ENCODE data around the gene DSCAML1.

Gene DSCAML1

GRCh38 chr11:117410861-117411710, 385.9 kb downstream of the DSCAML1 start:
- no peaks in the 10 kb centered on the region for H3K9me3 ChIP-seq (ENCODE audit: insufficient read depth, low read depth, low read length)
- no peak overlapping the region for H4K12ac ChIP-seq (ENCODE audit: low read depth, low read length)
- no peak overlapping the region for H3K18ac ChIP-seq (ENCODE audit: low read length)
- no peak overlapping the region for H4K91ac ChIP-seq (ENCODE audit: low read depth, low read length)
- no peak overlapping the region for H3K4ac ChIP-seq (ENCODE audit: low read depth, low read length)
- no peak overlapping the region for H2AFZ ChIP-seq (ENCODE audit: insufficient read depth, low read length, poor library complexity)
- H2AK5ac ChIP-seq (ENCODE audit: low read length): no peak overlapping the region
- H3K4me3 ChIP-seq (ENCODE audit: low read depth, low read length): no peak overlapping the region
- no peak overlapping the region for H3K27ac ChIP-seq (ENCODE audit: low read depth, low read length)
- no peak for DNase-seq
- H4K8ac ChIP-seq (ENCODE audit: low read depth, low read length): no peak overlapping the region
- WGBS (ENCODE audit: extremely low coverage, insufficient coverage, insufficient read length): no CpG with 5 or more reads among the region's 14 CpGs
- H3K36me3 ChIP-seq (ENCODE audit: control insufficient read depth in 1 of 2, insufficient read depth in 2 of 2, low read length in 2 of 2): peaks cover 13 to 23% of the 10 kb centered on the region in 2 experiments
- H3K9ac ChIP-seq (ENCODE audit: low read length): no peak overlapping the region
- H3K79me1 ChIP-seq (ENCODE audit: low read length): no peaks in the 10 kb centered on the region
- no peak overlapping the region for H2BK120ac ChIP-seq (ENCODE audit: insufficient read depth, low read length, poor library complexity)
- no peak overlapping the region for H2BK5ac ChIP-seq (ENCODE audit: low read depth, low read length, poor library complexity)
- no peak overlapping the region for H2BK12ac ChIP-seq (ENCODE audit: low read length)
- H3K4me1 ChIP-seq (ENCODE audit: control insufficient read depth in 1 of 2, insufficient read depth in 2 of 2, low read length in 2 of 2): peaks cover 4 to 11% of the 10 kb centered on the region in 2 experiments
- H3K27me3 ChIP-seq (ENCODE audit: insufficient read depth, low read length): no peaks in the 10 kb centered on the region
- H3K79me2 ChIP-seq (ENCODE audit: control insufficient read depth, insufficient read depth, low read length, poor library complexity): no peaks in the 10 kb centered on the region
- H3K14ac ChIP-seq (ENCODE audit: low read length): no peak overlapping the region
- H3K23ac ChIP-seq (ENCODE audit: low read length): no peak overlapping the region
- H3K4me2 ChIP-seq (ENCODE audit: low read length): no peak overlapping the region

GRCh38 chr11:117410238-117410637, 386.8 kb downstream of the DSCAML1 start:
- Histone ChIP-seq H4K12ac (ENCODE audit: low read depth, low read length) (no peak overlapping the region), H3K9ac (ENCODE audit: low read length) (no peak overlapping the region), H2AK5ac (ENCODE audit: low read length) (no peak overlapping the region), H3K79me2 (ENCODE audit: control insufficient read depth, insufficient read depth, low read length, poor library complexity) (no peaks in the 10 kb centered on the region), H3K4ac (ENCODE audit: low read depth, low read length) (no peak overlapping the region), H3K36me3 (ENCODE audit: control insufficient read depth in 1 of 2, insufficient read depth in 2 of 2, low read length in 2 of 2) (peaks cover 16 to 23% of the 10 kb centered on the region in 2 experiments), H2BK5ac (ENCODE audit: low read depth, low read length, poor library complexity) (no peak overlapping the region), H3K4me1 (ENCODE audit: control insufficient read depth in 1 of 2, insufficient read depth in 2 of 2, low read length in 2 of 2) (peaks cover 4 to 11% of the 10 kb centered on the region in 2 experiments), H3K23ac (ENCODE audit: low read length) (no peak overlapping the region), H3K9me3 (ENCODE audit: insufficient read depth, low read depth, low read length) (peaks cover 2% of the 10 kb centered on the region), H3K27me3 (ENCODE audit: insufficient read depth, low read length) (no peaks in the 10 kb centered on the region), H2BK120ac (ENCODE audit: insufficient read depth, low read length, poor library complexity) (no peak overlapping the region), H3K4me3 (ENCODE audit: low read depth, low read length) (no peak overlapping the region), H3K27ac (ENCODE audit: low read depth, low read length) (no peak overlapping the region), H2AFZ (ENCODE audit: insufficient read depth, low read length, poor library complexity) (no peak overlapping the region), H3K18ac (ENCODE audit: low read length) (no peak overlapping the region), H4K91ac (ENCODE audit: low read depth, low read length) (no peak overlapping the region), H3K79me1 (ENCODE audit: low read length) (no peaks in the 10 kb centered on the region), H3K4me2 (ENCODE audit: low read length) (no peak overlapping the region), H3K14ac (ENCODE audit: low read length) (no peak overlapping the region), H4K8ac (ENCODE audit: low read depth, low read length) (no peak overlapping the region), H2BK12ac (ENCODE audit: low read length) (no peak overlapping the region)
- DNase-seq: no peak
- no CpG with 5 or more reads among the region's 1 CpG for WGBS (ENCODE audit: extremely low coverage, insufficient coverage, insufficient read length)

- no peak overlapping the region for H3K14ac ChIP-seq (ENCODE audit: low read length)
- H3K79me1 ChIP-seq (ENCODE audit: low read length): no peaks in the 10 kb centered on the region
- peaks cover 22 to 27% of the 10 kb centered on the region in 2 experiments for H3K36me3 ChIP-seq (ENCODE audit: control insufficient read depth in 1 of 2, insufficient read depth in 2 of 2, low read length in 2 of 2)
- no peaks in the 10 kb centered on the region for H3K79me2 ChIP-seq (ENCODE audit: control insufficient read depth, insufficient read depth, low read length, poor library complexity)
- H4K91ac ChIP-seq (ENCODE audit: low read depth, low read length): no peak overlapping the region
- no peaks in the 10 kb centered on the region for H3K27me3 ChIP-seq (ENCODE audit: insufficient read depth, low read length)
- peaks cover 5% of the 10 kb centered on the region for H3K9me3 ChIP-seq (ENCODE audit: insufficient read depth, low read depth, low read length)
- H3K4me1 ChIP-seq (ENCODE audit: control insufficient read depth in 1 of 2, insufficient read depth in 2 of 2, low read length in 2 of 2): peaks cover 4 to 11% of the 10 kb centered on the region in 2 experiments
- no peak overlapping the region for H2AFZ ChIP-seq (ENCODE audit: insufficient read depth, low read length, poor library complexity)
- no peak overlapping the region for H3K27ac ChIP-seq (ENCODE audit: low read depth, low read length)
- H2BK120ac ChIP-seq (ENCODE audit: insufficient read depth, low read length, poor library complexity): no peak overlapping the region
- H3K23ac ChIP-seq (ENCODE audit: low read length): no peak overlapping the region
- no peak overlapping the region for H3K4me3 ChIP-seq (ENCODE audit: low read depth, low read length)
- peak overlapping the region; percentile 36 for H3K9ac ChIP-seq (ENCODE audit: low read length)
- no peak for DNase-seq
- H3K18ac ChIP-seq (ENCODE audit: low read length): no peak overlapping the region
- no peak overlapping the region for H2BK12ac ChIP-seq (ENCODE audit: low read length)
- H3K4me2 ChIP-seq (ENCODE audit: low read length): no peak overlapping the region
- H2BK5ac ChIP-seq (ENCODE audit: low read depth, low read length, poor library complexity): no peak overlapping the region
- no peak overlapping the region for H2AK5ac ChIP-seq (ENCODE audit: low read length)
- H4K12ac ChIP-seq (ENCODE audit: low read depth, low read length): no peak overlapping the region
- no peak overlapping the region for H3K4ac ChIP-seq (ENCODE audit: low read depth, low read length)
- no CpG with 5 or more reads among the region's 12 CpGs for WGBS (ENCODE audit: extremely low coverage, insufficient coverage, insufficient read length)
- no peak overlapping the region for H4K8ac ChIP-seq (ENCODE audit: low read depth, low read length)
Observed at GRCh38 chr11:117409511-117409910, 387.5 kb downstream of the DSCAML1 start.

GRCh38 chr11:117408356-117408755, 388.7 kb downstream of the DSCAML1 start:
- H3K9me3 ChIP-seq (ENCODE audit: insufficient read depth, low read depth, low read length): peaks cover 5% of the 10 kb centered on the region
- H3K14ac ChIP-seq (ENCODE audit: low read length): no peak overlapping the region
- no peak overlapping the region for H3K4ac ChIP-seq (ENCODE audit: low read depth, low read length)
- no peak overlapping the region for H3K4me2 ChIP-seq (ENCODE audit: low read length)
- no peak overlapping the region for H2BK120ac ChIP-seq (ENCODE audit: insufficient read depth, low read length, poor library complexity)
- no peak overlapping the region for H3K27ac ChIP-seq (ENCODE audit: low read depth, low read length)
- no peak overlapping the region for H3K4me3 ChIP-seq (ENCODE audit: low read depth, low read length)
- no peak overlapping the region for H2AK5ac ChIP-seq (ENCODE audit: low read length)
- no peak overlapping the region for H4K12ac ChIP-seq (ENCODE audit: low read depth, low read length)
- peaks cover 23 to 30% of the 10 kb centered on the region in 2 experiments for H3K36me3 ChIP-seq (ENCODE audit: control insufficient read depth in 1 of 2, insufficient read depth in 2 of 2, low read length in 2 of 2)
- no peak overlapping the region for H2BK5ac ChIP-seq (ENCODE audit: low read depth, low read length, poor library complexity)
- H3K4me1 ChIP-seq (ENCODE audit: control insufficient read depth in 1 of 2, insufficient read depth in 2 of 2, low read length in 2 of 2): peaks cover 4 to 11% of the 10 kb centered on the region in 2 experiments
- no peak for DNase-seq
- H2BK12ac ChIP-seq (ENCODE audit: low read length): no peak overlapping the region
- H3K18ac ChIP-seq (ENCODE audit: low read length): no peak overlapping the region
- H4K8ac ChIP-seq (ENCODE audit: low read depth, low read length): no peak overlapping the region
- H2AFZ ChIP-seq (ENCODE audit: insufficient read depth, low read length, poor library complexity): no peak overlapping the region
- H3K27me3 ChIP-seq (ENCODE audit: insufficient read depth, low read length): no peaks in the 10 kb centered on the region
- H3K79me2 ChIP-seq (ENCODE audit: control insufficient read depth, insufficient read depth, low read length, poor library complexity): no peaks in the 10 kb centered on the region
- no peak overlapping the region for H3K9ac ChIP-seq (ENCODE audit: low read length)
- H3K79me1 ChIP-seq (ENCODE audit: low read length): no peaks in the 10 kb centered on the region
- H3K23ac ChIP-seq (ENCODE audit: low read length): no peak overlapping the region
- WGBS (ENCODE audit: extremely low coverage, insufficient coverage, insufficient read length): no CpG with 5 or more reads among the region's 3 CpGs
- H4K91ac ChIP-seq (ENCODE audit: low read depth, low read length): no peak overlapping the region
